ENCODE results near the gene VEPH1.

The VEPH1 gene

DNA sequence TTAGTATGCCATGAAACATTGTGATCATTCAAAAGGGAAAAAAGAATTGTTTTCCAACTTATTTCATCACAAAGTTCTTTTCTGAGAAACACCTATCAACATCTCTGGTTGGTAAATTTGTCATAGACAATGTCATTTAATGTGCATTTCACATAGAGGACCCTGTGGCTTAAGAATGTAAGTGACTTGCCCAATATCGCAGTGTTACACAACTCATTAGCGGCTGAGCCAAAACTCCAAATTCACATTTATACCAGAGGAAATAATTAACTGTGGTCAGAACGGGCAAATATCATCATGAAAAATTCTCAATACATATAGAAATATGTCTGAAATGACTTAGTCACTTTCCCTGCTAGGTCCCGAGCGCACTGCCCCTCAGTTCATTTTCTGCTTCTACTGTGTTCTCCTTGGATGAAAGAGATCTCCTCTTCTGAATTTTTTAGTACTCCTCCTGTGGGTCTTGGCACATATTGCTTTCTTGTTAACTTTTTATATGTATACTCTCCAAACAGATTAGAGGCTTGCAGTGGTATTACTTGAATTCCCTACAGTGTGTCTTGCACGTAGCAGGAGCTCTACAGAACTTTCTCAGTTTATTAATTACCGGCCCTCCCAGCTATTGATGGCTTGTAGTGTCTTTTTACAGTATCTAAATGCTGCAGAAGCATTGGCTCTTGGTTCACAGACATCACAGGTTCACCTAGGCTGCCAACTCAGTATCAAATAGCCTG lies 33.5 kb downstream of the VEPH1 start:
- H3K4me3 ChIP-seq (ENCODE audit: low read length) = no peak overlapping the region
- H3K9me3 ChIP-seq (ENCODE audit: insufficient read depth, low read length) = no peaks in the 10 kb centered on the region
- peaks cover 8% of the 10 kb centered on the region; the same call in 1 of the 2 replicates for H3K27me3 ChIP-seq (ENCODE audit: low read depth, low read length)
- no peaks in the 10 kb centered on the region for H3K79me2 ChIP-seq (ENCODE audit: low read length)
- H4K20me1 ChIP-seq (ENCODE audit: insufficient read depth, low read length) = no peaks in the 10 kb centered on the region
- H2AFZ ChIP-seq (ENCODE audit: low read depth, low read length) = no peak overlapping the region
- TF ChIP-seq EZH2phosphoT487 (IDR thresholded peaks at IDR 0.05; ENCODE audit: low read depth) = no peak
- TF ChIP-seq, protein P1, sequence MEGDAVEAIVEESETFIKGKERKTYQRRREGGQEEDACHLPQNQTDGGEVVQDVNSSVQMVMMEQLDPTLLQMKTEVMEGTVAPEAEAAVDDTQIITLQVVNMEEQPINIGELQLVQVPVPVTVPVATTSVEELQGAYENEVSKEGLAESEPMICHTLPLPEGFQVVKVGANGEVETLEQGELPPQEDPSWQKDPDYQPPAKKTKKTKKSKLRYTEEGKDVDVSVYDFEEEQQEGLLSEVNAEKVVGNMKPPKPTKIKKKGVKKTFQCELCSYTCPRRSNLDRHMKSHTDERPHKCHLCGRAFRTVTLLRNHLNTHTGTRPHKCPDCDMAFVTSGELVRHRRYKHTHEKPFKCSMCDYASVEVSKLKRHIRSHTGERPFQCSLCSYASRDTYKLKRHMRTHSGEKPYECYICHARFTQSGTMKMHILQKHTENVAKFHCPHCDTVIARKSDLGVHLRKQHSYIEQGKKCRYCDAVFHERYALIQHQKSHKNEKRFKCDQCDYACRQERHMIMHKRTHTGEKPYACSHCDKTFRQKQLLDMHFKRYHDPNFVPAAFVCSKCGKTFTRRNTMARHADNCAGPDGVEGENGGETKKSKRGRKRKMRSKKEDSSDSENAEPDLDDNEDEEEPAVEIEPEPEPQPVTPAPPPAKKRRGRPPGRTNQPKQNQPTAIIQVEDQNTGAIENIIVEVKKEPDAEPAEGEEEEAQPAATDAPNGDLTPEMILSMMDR (IDR thresholded peaks at IDR 0.05; ENCODE audit: low read depth, low read length) = no peak
- no peaks in the 10 kb centered on the region for H3K4me1 ChIP-seq (ENCODE audit: low read length)
- H3K27ac ChIP-seq (ENCODE audit: low read length) = no peak overlapping the region
- H3K9ac ChIP-seq (ENCODE audit: low read length) = no peak overlapping the region
- no peaks in the 10 kb centered on the region for H3K36me3 ChIP-seq (replicated peaks; ENCODE audit: low read depth, low read length)
- H3K4me2 ChIP-seq (ENCODE audit: low read length) = no peak overlapping the region

DNA sequence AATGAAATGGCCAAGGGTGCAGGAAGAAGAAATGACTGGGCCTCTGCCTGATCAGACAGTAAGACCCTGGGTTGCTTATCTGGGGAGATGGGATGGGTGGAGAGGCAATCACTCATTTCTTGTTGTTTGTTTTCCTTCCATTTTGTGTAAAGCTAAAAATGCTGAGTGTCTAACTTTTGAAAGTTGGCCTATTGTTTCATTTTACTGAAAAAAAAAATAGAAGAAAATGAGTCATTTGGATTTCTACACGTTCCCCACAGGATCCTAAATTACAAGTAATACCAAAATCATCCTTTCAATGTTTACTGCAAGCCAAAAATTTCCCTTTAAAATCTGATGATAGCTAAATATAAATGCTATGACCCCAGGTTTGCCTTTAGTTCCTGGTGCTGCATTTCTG lies 36.0 kb downstream of the VEPH1 start:
- no peaks in the 10 kb centered on the region for H3K36me3 ChIP-seq (replicated peaks; ENCODE audit: low read depth, low read length)
- H3K4me2 ChIP-seq (ENCODE audit: low read length) = no peak overlapping the region
- H3K79me2 ChIP-seq (ENCODE audit: low read length) = no peaks in the 10 kb centered on the region
- TF ChIP-seq, protein P1 (IDR thresholded peaks at IDR 0.05; ENCODE audit: low read depth, low read length) = no peak
- TF ChIP-seq EZH2phosphoT487 (IDR thresholded peaks at IDR 0.05; ENCODE audit: low read depth) = no peak
- H3K9me3 ChIP-seq (ENCODE audit: insufficient read depth, low read length) = no peaks in the 10 kb centered on the region
- no peak overlapping the region for H3K27ac ChIP-seq (ENCODE audit: low read length)
- no peak overlapping the region for H3K4me3 ChIP-seq (ENCODE audit: low read length)
- H3K27me3 ChIP-seq (ENCODE audit: low read depth, low read length) = peaks cover 11% of the 10 kb centered on the region; the same call in 1 of the 2 replicates
- H3K9ac ChIP-seq (ENCODE audit: low read length) = no peak overlapping the region
- no peak overlapping the region for H2AFZ ChIP-seq (ENCODE audit: low read depth, low read length)
- no peaks in the 10 kb centered on the region for H4K20me1 ChIP-seq (ENCODE audit: insufficient read depth, low read length)
- no peaks in the 10 kb centered on the region for H3K4me1 ChIP-seq (ENCODE audit: low read length)

GRCh38 chr3:157465741-157466140 lies 37.5 kb downstream of the VEPH1 start:
- no peak overlapping the region for H3K4me2 ChIP-seq (ENCODE audit: low read length)
- H3K36me3 ChIP-seq (replicated peaks; ENCODE audit: low read depth, low read length) = no peaks in the 10 kb centered on the region

DNA sequence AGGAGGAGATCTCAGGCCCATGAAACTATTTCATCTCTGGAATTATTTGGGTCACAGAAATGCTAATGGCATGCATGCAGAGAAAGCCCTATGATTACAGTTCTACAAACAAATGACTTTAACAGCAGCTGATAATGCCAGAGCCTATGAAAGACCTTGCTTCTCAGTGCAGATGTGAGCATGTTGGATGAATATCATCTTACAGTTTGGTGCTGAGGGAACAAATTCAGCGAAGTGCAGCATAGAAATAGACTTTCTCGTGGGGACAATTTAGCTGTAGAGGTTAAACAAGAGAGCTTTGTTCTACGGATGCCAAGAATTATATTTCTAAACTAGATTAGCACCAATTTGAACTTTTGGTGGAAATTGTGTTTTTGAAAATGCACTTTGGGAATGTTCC lies 38.9 kb downstream of the VEPH1 start:
- Histone ChIP-seq H3K27me3 (ENCODE audit: low read depth, low read length) (peaks cover 10% of the 10 kb centered on the region; the same call in 1 of the 2 replicates), H3K4me1 (ENCODE audit: low read length) (no peaks in the 10 kb centered on the region), H4K20me1 (ENCODE audit: insufficient read depth, low read length) (no peaks in the 10 kb centered on the region), H3K27ac (ENCODE audit: low read length) (no peak overlapping the region), H3K79me2 (ENCODE audit: low read length) (no peaks in the 10 kb centered on the region), H3K9ac (ENCODE audit: low read length) (no peak overlapping the region), H2AFZ (ENCODE audit: low read depth, low read length) (no peak overlapping the region), H3K36me3 (replicated peaks; ENCODE audit: low read depth, low read length) (no peaks in the 10 kb centered on the region), H3K4me3 (ENCODE audit: low read length) (no peak overlapping the region), H3K9me3 (ENCODE audit: insufficient read depth, low read length) (no peaks in the 10 kb centered on the region), H3K4me2 (ENCODE audit: low read length) (no peak overlapping the region)
- TF ChIP-seq, protein P1 (IDR thresholded peaks at IDR 0.05; ENCODE audit: low read depth, low read length) = no peak
- TF ChIP-seq EZH2phosphoT487 (IDR thresholded peaks at IDR 0.05; ENCODE audit: low read depth) = no peak

More at GRCh38 chr3:157465741-157466140, 37.5 kb downstream of the VEPH1 start:
- H3K4me1 ChIP-seq (ENCODE audit: low read length) = no peaks in the 10 kb centered on the region
- no peak overlapping the region for H2AFZ ChIP-seq (ENCODE audit: low read depth, low read length)
- H4K20me1 ChIP-seq (ENCODE audit: insufficient read depth, low read length) = no peaks in the 10 kb centered on the region
- no peaks in the 10 kb centered on the region for H3K9me3 ChIP-seq (ENCODE audit: insufficient read depth, low read length)
- no peak for TF ChIP-seq EZH2phosphoT487 (IDR thresholded peaks at IDR 0.05; ENCODE audit: low read depth)
- TF ChIP-seq, protein P1 (IDR thresholded peaks at IDR 0.05; ENCODE audit: low read depth, low read length) = no peak
- no peak overlapping the region for H3K4me3 ChIP-seq (ENCODE audit: low read length)
- peaks cover 7% of the 10 kb centered on the region; the same call in 1 of the 2 replicates for H3K27me3 ChIP-seq (ENCODE audit: low read depth, low read length)
- H3K27ac ChIP-seq (ENCODE audit: low read length) = no peak overlapping the region
- no peaks in the 10 kb centered on the region for H3K79me2 ChIP-seq (ENCODE audit: low read length)
- no peak overlapping the region for H3K9ac ChIP-seq (ENCODE audit: low read length)
